Karpas-422 (cell line): ENCODE measurements around the gene SGCD. TPM values are rescaled to one million over a fixed set of nuclear protein-coding genes. Genes with fewer than 3 reads are reported as not detected.

Experiments used
- DNase-seq: peaks from one replicate; pipeline ENCODE4 v3.0.0-alpha.2; 2015
- H2AFZ ChIP-seq: fragments of 200-600 bp; sonication (generic); 2 replicates; pipeline ENCODE4 v1.6.1; 2014; ENCODE audit warnings: antibody characterized with exemption, low read length, mixed read lengths
- H3K27ac ChIP-seq: fragments of 200-600 bp; sonication (generic); 2 replicates; pipeline ENCODE4 v1.5.1; 2014; ENCODE audit warnings: mild to moderate bottlenecking, low read length, moderate library complexity
- H3K27me3 ChIP-seq: fragments of 200-600 bp; sonication (generic); 2 replicates; pipeline ENCODE4 v1.6.1; 2014; ENCODE audit warnings: low read length, mixed read lengths
- H3K36me3 ChIP-seq: fragments of 200-600 bp; sonication (generic); 2 replicates; pipeline ENCODE4 v1.6.1; 2014; ENCODE audit warnings: low read length, mixed read lengths; ENCODE audit not compliant: insufficient read depth
- H3K4me1 ChIP-seq: fragments of 200-600 bp; sonication (generic); 2 replicates; pipeline ENCODE4 v1.6.1; 2014; ENCODE audit warnings: mild to moderate bottlenecking, low read length, mixed read lengths
- H3K4me2 ChIP-seq: fragments of 200-600 bp; sonication (generic); 2 replicates; pipeline ENCODE4 v1.6.1; 2014; ENCODE audit warnings: low read length, low read depth, mild to moderate bottlenecking; ENCODE audit not compliant: poor library complexity, severe bottlenecking
- H3K4me3 ChIP-seq: fragments of 200-600 bp; sonication (generic); 2 replicates; pipeline ENCODE4 v1.5.1; 2014; ENCODE audit warnings: mild to moderate bottlenecking, antibody characterized with exemption, low read length, mixed read lengths
- H3K79me2 ChIP-seq: fragments of 200-600 bp; sonication (generic); 2 replicates; pipeline ENCODE4 v1.6.1; 2014; ENCODE audit warnings: mild to moderate bottlenecking, low read length, mixed read lengths
- H3K9ac ChIP-seq: fragments of 200-600 bp; sonication (generic); 2 replicates; pipeline ENCODE4 v1.6.0; 2014; ENCODE audit warnings: low read length
- H3K9me2 ChIP-seq: fragments of 200-600 bp; sonication (generic), shearing (Covaris generic); replicated peaks from 2 replicates; pipeline ENCODE4 v1.6.0; 2014; ENCODE audit warnings: mild to moderate bottlenecking, low read length, moderate library complexity; ENCODE audit not compliant: insufficient read depth
- H3K9me3 ChIP-seq: fragments of 300-700, 200-600 bp; sonication (generic); 2 replicates; pipeline ENCODE4 v1.6.1; 2014; ENCODE audit warnings: low read length, mixed read lengths
- H4K20me1 ChIP-seq: fragments of 200-600 bp; sonication (generic); 2 replicates; pipeline ENCODE4 v1.6.1; 2014; ENCODE audit warnings: mild to moderate bottlenecking, antibody characterized with exemption, low read length, low read depth; ENCODE audit not compliant: insufficient read depth
- total RNA-seq: library from RNA; depleted of rRNA; stranded (reverse); fragments of >200 nt; shearing (Covaris generic); gene quantifications from 2 replicates; pipeline ENCODE4 v1.2.3, GENCODE V29; 2014; ENCODE audit warnings: low replicate concordance

The SGCD gene
- total RNA-seq, 1 experiment from 2014 or later: not detected

GRCh38 chr5:156755421-156756087, 428.6 kb downstream of the SGCD start:
- no peaks in the 10 kb centered on the region for H3K9me2 ChIP-seq
- H3K79me2 ChIP-seq: no peaks in the 10 kb centered on the region
- DNase-seq: no peak
- no peaks in the 10 kb centered on the region for H3K36me3 ChIP-seq
- no peak overlapping the region for H3K4me2 ChIP-seq
- H4K20me1 ChIP-seq: no peaks in the 10 kb centered on the region
- no peaks in the 10 kb centered on the region for H3K9me3 ChIP-seq
- H3K27ac ChIP-seq: no peak overlapping the region
- no peak overlapping the region for H2AFZ ChIP-seq
- H3K9ac ChIP-seq: no peak overlapping the region
- H3K4me1 ChIP-seq: no peaks in the 10 kb centered on the region
- no peaks in the 10 kb centered on the region for H3K27me3 ChIP-seq
- H3K4me3 ChIP-seq: no peak overlapping the region

GRCh38 chr5:156758011-156758791, 431.2 kb downstream of the SGCD start:
- Histone ChIP-seq H3K4me1 (no peaks in the 10 kb centered on the region), H3K27me3 (no peaks in the 10 kb centered on the region), H3K9ac (no peak overlapping the region), H3K9me2 (no peaks in the 10 kb centered on the region), H3K4me3 (no peak overlapping the region), H3K79me2 (no peaks in the 10 kb centered on the region), H2AFZ (no peak overlapping the region), H4K20me1 (no peaks in the 10 kb centered on the region), H3K9me3 (no peaks in the 10 kb centered on the region), H3K36me3 (no peaks in the 10 kb centered on the region), H3K27ac (no peak overlapping the region), H3K4me2 (no peak overlapping the region)
- DNase-seq: no peak

GRCh38 chr5:156759156-156759555, 432.2 kb downstream of the SGCD start:
- H3K27me3 ChIP-seq: no peaks in the 10 kb centered on the region
- no peak overlapping the region for H3K9ac ChIP-seq
- H3K4me1 ChIP-seq: no peaks in the 10 kb centered on the region
- no peak overlapping the region for H2AFZ ChIP-seq
- no peak overlapping the region for H3K4me3 ChIP-seq
- no peaks in the 10 kb centered on the region for H3K9me3 ChIP-seq
- no peak overlapping the region for H3K27ac ChIP-seq
- H4K20me1 ChIP-seq: no peaks in the 10 kb centered on the region
- no peaks in the 10 kb centered on the region for H3K36me3 ChIP-seq
- no peak for DNase-seq
- H3K9me2 ChIP-seq: no peaks in the 10 kb centered on the region
- no peaks in the 10 kb centered on the region for H3K79me2 ChIP-seq
- H3K4me2 ChIP-seq: no peak overlapping the region

GRCh38 chr5:156762771-156763170, 435.8 kb downstream of the SGCD start:
- Histone ChIP-seq H4K20me1 (no peaks in the 10 kb centered on the region), H3K9me3 (no peaks in the 10 kb centered on the region), H3K4me2 (no peak overlapping the region), H3K36me3 (no peaks in the 10 kb centered on the region), H3K9ac (no peak overlapping the region), H3K9me2 (no peaks in the 10 kb centered on the region), H2AFZ (no peak overlapping the region), H3K27me3 (no peaks in the 10 kb centered on the region), H3K79me2 (no peaks in the 10 kb centered on the region), H3K27ac (no peak overlapping the region), H3K4me1 (no peaks in the 10 kb centered on the region), H3K4me3 (no peak overlapping the region)
- DNase-seq: no peak

- Histone ChIP-seq H2AFZ (no peak overlapping the region), H3K27ac (no peak overlapping the region), H3K4me1 (no peaks in the 10 kb centered on the region), H3K9ac (no peak overlapping the region), H3K4me2 (no peak overlapping the region), H3K4me3 (no peak overlapping the region), H3K9me3 (no peaks in the 10 kb centered on the region), H4K20me1 (no peaks in the 10 kb centered on the region), H3K36me3 (no peaks in the 10 kb centered on the region), H3K27me3 (no peaks in the 10 kb centered on the region), H3K9me2 (no peaks in the 10 kb centered on the region), H3K79me2 (no peaks in the 10 kb centered on the region)
- no peak for DNase-seq
Measured at GRCh38 chr5:156764176-156764971, 437.4 kb downstream of the SGCD start.

- Histone ChIP-seq H3K9me3 (no peaks in the 10 kb centered on the region), H3K9ac (no peak overlapping the region), H3K4me1 (no peaks in the 10 kb centered on the region), H3K79me2 (no peaks in the 10 kb centered on the region), H4K20me1 (no peaks in the 10 kb centered on the region), H3K9me2 (no peaks in the 10 kb centered on the region), H2AFZ (no peak overlapping the region), H3K4me2 (no peak overlapping the region), H3K27me3 (no peaks in the 10 kb centered on the region), H3K27ac (no peak overlapping the region), H3K4me3 (no peak overlapping the region), H3K36me3 (no peaks in the 10 kb centered on the region)
- DNase-seq: no peak
Measured at GRCh38 chr5:156774273-156774672, 447.3 kb downstream of the SGCD start.

- DNase-seq: no peak
- H3K4me1 ChIP-seq: no peaks in the 10 kb centered on the region
Measured at GRCh38 chr5:156778139-156778706, 451.3 kb downstream of the SGCD start.

GRCh38 chr5:156778752-156779151, 451.8 kb downstream of the SGCD start:
- no peak overlapping the region for H3K9ac ChIP-seq

More at GRCh38 chr5:156778139-156778706, 451.3 kb downstream of the SGCD start:
- H3K9ac ChIP-seq: no peak overlapping the region
- no peak overlapping the region for H2AFZ ChIP-seq
- no peak overlapping the region for H3K27ac ChIP-seq
- H3K9me3 ChIP-seq: no peaks in the 10 kb centered on the region
- no peaks in the 10 kb centered on the region for H4K20me1 ChIP-seq
- no peaks in the 10 kb centered on the region for H3K27me3 ChIP-seq
- H3K79me2 ChIP-seq: no peaks in the 10 kb centered on the region
- H3K36me3 ChIP-seq: no peaks in the 10 kb centered on the region
- H3K4me2 ChIP-seq: no peak overlapping the region
- no peak overlapping the region for H3K4me3 ChIP-seq
- no peaks in the 10 kb centered on the region for H3K9me2 ChIP-seq

More at GRCh38 chr5:156778752-156779151, 451.8 kb downstream of the SGCD start:
- no peak overlapping the region for H3K4me2 ChIP-seq
- no peaks in the 10 kb centered on the region for H4K20me1 ChIP-seq
- no peaks in the 10 kb centered on the region for H3K27me3 ChIP-seq
- no peak overlapping the region for H3K4me3 ChIP-seq
- H3K9me2 ChIP-seq: no peaks in the 10 kb centered on the region
- DNase-seq: no peak
- no peak overlapping the region for H2AFZ ChIP-seq
- H3K4me1 ChIP-seq: no peaks in the 10 kb centered on the region
- no peaks in the 10 kb centered on the region for H3K9me3 ChIP-seq
- H3K79me2 ChIP-seq: no peaks in the 10 kb centered on the region
- H3K27ac ChIP-seq: no peak overlapping the region
- no peaks in the 10 kb centered on the region for H3K36me3 ChIP-seq
